Measurements from ENCODE around the gene ZNF311. TPM values are rescaled to one million over a fixed set of nuclear protein-coding genes. Genes with fewer than 3 reads are reported as not detected.

Gene ZNF311
- total and polyA plus RNA-seq, 9 of the 15 experiments (the other 6 are each of a cell fraction or from before 2014, with no cell fraction given): 5.1 to 10.0 (median 7.5) TPM

- no peak for TF ChIP-seq ARID4B (CRISPR knock-in tag; IDR thresholded peaks at IDR 0.05)
- TF ChIP-seq ZNF23 (CRISPR knock-in tag; IDR thresholded peaks at IDR 0.05): no peak
- no peak for TF ChIP-seq ZNF121 (CRISPR knock-in tag; conservative IDR thresholded peaks at IDR 0.05)
- TF ChIP-seq CGGBP1 (CRISPR knock-in tag; IDR thresholded peaks at IDR 0.05): no peak
- no peak for TF ChIP-seq POLR3G (IDR thresholded peaks at IDR 0.05; ENCODE audit: extremely low read depth, insufficient read length, insufficient replicate concordance)
- TF ChIP-seq EP300 (IDR thresholded peaks at IDR 0.05; ENCODE audit: low read length): 0 out of 2 replicates have a peak, but pooled peaks have one; percentile 10
- TF ChIP-seq KDM2B (CRISPR knock-in tag; IDR thresholded peaks at IDR 0.05): no peak
- TF ChIP-seq ZNF511 (CRISPR knock-in tag; IDR thresholded peaks at IDR 0.05): no peak
- peak; percentile 74 for TF ChIP-seq RBBP5 (IDR thresholded peaks at IDR 0.05; ENCODE audit: borderline replicate concordance, insufficient read depth, low read length, poor library complexity, severe bottlenecking)
- TF ChIP-seq KHSRP (IDR thresholded peaks at IDR 0.05): no peak
- TF ChIP-seq ZEB2 (IDR thresholded peaks at IDR 0.05): no peak
- 0 out of 3 replicates have a peak, but pooled peaks of 1 of the 2 experiments have one; percentile 11 for TF ChIP-seq CBX3 (IDR thresholded peaks at IDR 0.05; ENCODE audit: borderline replicate concordance in 1 of 2, low read length in 2 of 2)
- 0 out of 2 replicates have a peak, but pooled peaks have one; percentile 17 for TF ChIP-seq SOX6 (IDR thresholded peaks at IDR 0.05)
- TF ChIP-seq ZNF165 (CRISPR knock-in tag; IDR thresholded peaks at IDR 0.05; ENCODE audit: borderline replicate concordance): no peak
- no peak for TF ChIP-seq LARP7 (IDR thresholded peaks at IDR 0.05)
- TF ChIP-seq MTF1 (CRISPR knock-in tag; IDR thresholded peaks at IDR 0.05; ENCODE audit: borderline replicate concordance): no peak
- TF ChIP-seq RNF2 (IDR thresholded peaks at IDR 0.05): no peak
- TF ChIP-seq SUPT5H (IDR thresholded peaks at IDR 0.05): no peak
- TF ChIP-seq ADNP (tag; IDR thresholded peaks at IDR 0.05): no peak
- no peak for TF ChIP-seq HNRNPUL1 (IDR thresholded peaks at IDR 0.05; ENCODE audit: low read length)
- no peak for TF ChIP-seq PHTF2 (CRISPR knock-in tag; IDR thresholded peaks at IDR 0.05)
- no peak for TF ChIP-seq ZNF444 (CRISPR knock-in tag; IDR thresholded peaks at IDR 0.05)
- TF ChIP-seq MEF2A (IDR thresholded peaks at IDR 0.05; ENCODE audit: control insufficient read depth, low read depth, low read length): no peak
- TF ChIP-seq TAF9B (IDR thresholded peaks at IDR 0.05; ENCODE audit: partially characterized antibody): no peak
- TF ChIP-seq HDAC2 (IDR thresholded peaks at IDR 0.05): 0 out of 2 replicates have a peak, but pooled peaks have one; percentile 22
- no peak for TF ChIP-seq BRD4 (IDR thresholded peaks at IDR 0.05)
- TF ChIP-seq ZNF57 (CRISPR knock-in tag; IDR thresholded peaks at IDR 0.05): no peak
- no peak for TF ChIP-seq ELF2 (CRISPR knock-in tag; IDR thresholded peaks at IDR 0.05)
- no peak for TF ChIP-seq KLF16 (IDR thresholded peaks at IDR 0.05)
- no peak for TF ChIP-seq NR2F6 (CRISPR knock-in tag; IDR thresholded peaks at IDR 0.05)
These were observed 6.2 kb upstream of the ZNF311 start (continued) for GRCh38 chr6:29011276-29011734.
